Motor neuron (in vitro differentiated cells): ENCODE results near the gene SMCO3. TPM values are rescaled to one million over a fixed set of nuclear protein-coding genes. Genes with fewer than 3 reads are reported as not detected.

Experiments
- ATAC-seq, 8 experiments: fragments of 200-7000 bp; cut with Tn5 transposase; replicated peaks in 6 of 8; 2 replicates each; pipeline ENCODE4 v1.8.0; 2021; ENCODE audit warnings: mild to moderate bottlenecking in 8 of 8, moderate library complexity in 8 of 8
- H3K27ac ChIP-seq, 2 donors: fragments of 250-450 bp; sonication (Bioruptor Pico); 2 replicates each; pipeline ENCODE4 v1.9.0; 2021; ENCODE audit warnings: antibody characterized with exemption in 2 of 2, mild to moderate bottlenecking in 2 of 2, moderate library complexity in 1 of 2
- H3K4me1 ChIP-seq, 2 donors: fragments of 250-450 bp; sonication (Bioruptor Pico); replicated peaks in 1 of 2; 2 replicates each; pipeline ENCODE4 v1.6.1; 2021; ENCODE audit warnings: antibody characterized with exemption in 2 of 2, mild to moderate bottlenecking in 2 of 2, moderate library complexity in 1 of 2
- H3K4me3 ChIP-seq, 5 donors: fragments of 250-450 bp; sonication (Bioruptor Pico); 2 replicates each; pipeline ENCODE4 v1.9.0; 2021; ENCODE audit warnings: antibody characterized with exemption in 5 of 5, mild to moderate bottlenecking in 5 of 5, moderate library complexity in 4 of 5
- WGBS, 10 experiments: fragments of 450-650 bp; shearing (Covaris generic); methylation state at CpG; one replicate each; pipeline ENCODE4 v1.0.0; 2022; 5-methylcytosine and 5-hydroxymethylcytosine counted together
- in situ Hi-C, 9 experiments: fragments of 400-800 bp; cut with MboI; loops; one replicate each; pipeline ENCODE4 v1.15.0; 2021; ENCODE audit warnings: low sequenced_read_pairs in 9 of 9, low pct_unique_long_range_greater_than_20kb in 2 of 9; ENCODE audit not compliant: unreplicated experiment in 9 of 9
- total RNA-seq, 8 experiments: library from RNA; unstranded; fragments of 300-600 nt; gene quantifications; 2 replicates each; pipeline versions ENCODE4 v1.2.3 to v1.2.4, GENCODE V29; 2022

The SMCO3 gene
- 10 to 100 TPM in 1 of 8 experiments, 1 to 10 TPM in 2, under 1 TPM in 5; 0.41 to 14.0 (median 0.75) TPM for total RNA-seq

DNA sequence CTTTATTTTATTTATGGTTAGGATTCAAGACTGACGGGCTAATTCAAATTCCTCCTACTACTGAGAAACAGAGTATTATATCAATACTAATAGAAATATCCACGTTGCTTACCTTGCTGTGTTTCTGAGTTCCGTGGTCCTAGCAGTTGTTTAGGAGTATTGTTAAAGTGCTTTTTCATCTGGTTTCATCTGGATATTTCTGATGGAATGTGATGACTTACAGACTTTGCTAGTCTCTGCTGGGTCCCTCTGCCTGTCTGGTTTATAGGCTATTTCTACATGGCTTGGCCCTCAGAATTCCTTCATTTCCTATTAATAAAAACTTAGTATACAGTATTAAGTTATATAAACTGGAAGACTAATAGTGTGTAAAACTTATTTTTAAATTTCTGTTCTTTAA lies at the start of gene SMCO3:
SMCO3 (minus strand) TSS at position 169 of the 400 bp plus-strand sequence. CDS start 7,502 bp downstream, outside the sequence.
- H3K4me1 ChIP-seq: no peaks in the 10 kb centered on the region
- no peak within 1 kb of the TSS for H3K27ac ChIP-seq
- WGBS, 10 experiments: 21 to 100% (median 72%) methylated on average over 1 to 3 of the region's 3 CpGs
- H3K4me3 ChIP-seq: peak within 1 kb of the TSS in 1 of 5 donors; percentile 20
- ATAC-seq: peak in 1 of 8 experiments; percentile 51
- in situ Hi-C loops: no loop called here

DNA sequence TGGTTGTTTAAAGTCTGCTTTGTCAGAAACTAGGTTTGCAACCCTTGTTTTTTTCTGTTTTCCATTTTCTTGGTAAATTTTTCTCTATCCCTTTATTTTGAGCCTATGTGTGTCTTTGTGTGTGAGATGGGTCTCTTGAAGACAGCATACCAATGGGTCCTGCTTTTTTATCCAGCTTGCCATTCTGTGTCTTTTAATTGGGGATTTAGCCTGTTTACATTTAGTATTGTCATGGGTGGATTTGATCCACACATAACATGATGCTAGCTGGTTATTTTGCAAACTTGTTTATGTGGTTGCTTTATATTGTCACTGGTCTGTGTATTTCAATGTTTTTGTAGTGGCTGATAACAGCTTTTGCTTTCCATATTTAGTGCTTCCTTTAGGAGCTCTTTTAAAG lies 46.5 kb upstream of the SMCO3 start:
- Histone ChIP-seq H3K4me1 (no peaks in the 10 kb centered on the region), H3K27ac (no peak overlapping the region), H3K4me3 (no peak overlapping the region)
- in situ Hi-C loops: loop anchor here in 1 of 9 experiments (25.0 kb wide), 1 partner anchor 352 kb away; the partner anchor contains the start of gene RERG
- ATAC-seq: no peak

DNA sequence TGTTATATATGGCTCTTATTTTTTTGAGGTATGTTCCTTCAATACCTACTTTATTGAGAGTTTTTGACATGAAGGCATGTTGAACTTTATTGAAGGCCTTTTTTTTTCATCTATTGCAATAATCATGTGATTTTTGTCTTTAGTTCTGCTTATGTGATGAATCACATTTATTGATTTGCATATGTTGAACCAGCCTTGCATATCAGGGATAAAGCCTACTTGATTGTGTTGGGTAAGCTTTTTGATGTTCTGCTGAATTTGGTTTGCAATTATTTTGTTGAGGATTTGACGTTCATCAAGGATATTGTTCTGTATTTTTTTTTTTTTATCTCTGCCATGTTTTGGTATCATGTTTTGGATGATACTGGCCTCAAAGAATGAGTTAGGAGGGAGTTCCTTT lies 44.5 kb upstream of the SMCO3 start:
- Histone ChIP-seq H3K4me1 (peaks cover 0 to 11% of the 10 kb centered on the region in 2 donors), H3K27ac (no peak overlapping the region), H3K4me3 (no peak overlapping the region)
- in situ Hi-C loops: loop anchor here in 1 of 9 experiments (25.0 kb wide), 1 partner anchor 354 kb away; the partner anchor contains the start of gene RERG
- ATAC-seq: no peak
- 13 to 100% (median 60%) methylated on average over 1 of the region's 1 CpG; no CpG with 5 or more reads in 2 of the 10 experiments for WGBS, 10 experiments

DNA sequence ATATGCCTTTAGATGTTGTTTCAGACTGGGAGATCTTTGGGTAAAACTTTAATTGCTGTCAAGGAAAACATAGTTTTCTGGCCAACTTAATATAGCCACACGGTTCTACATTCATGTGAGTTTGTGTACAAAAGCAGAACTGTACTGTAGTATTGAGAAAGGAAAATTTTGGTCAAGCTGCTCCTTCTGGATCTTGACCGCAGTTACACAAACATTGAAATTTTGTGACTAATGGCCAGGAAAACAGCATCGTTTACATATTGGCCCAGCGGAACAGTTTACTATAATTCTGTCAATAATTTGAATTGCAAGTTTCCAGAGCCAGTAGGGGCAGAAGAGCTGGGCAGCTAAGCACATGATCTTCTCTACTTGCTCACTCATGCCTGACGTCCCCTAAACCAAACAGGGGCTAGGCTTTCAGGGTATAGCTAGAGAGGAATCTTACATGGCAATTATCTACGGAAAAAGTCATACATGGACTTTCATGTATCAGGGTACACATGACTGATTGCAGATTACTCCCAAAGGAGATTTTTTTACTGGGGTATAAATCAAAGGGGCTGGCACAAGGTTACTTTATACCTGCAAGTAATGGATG lies 40.7 kb upstream of the SMCO3 start:
- Histone ChIP-seq H3K27ac (no peak overlapping the region), H3K4me3 (no peak overlapping the region), H3K4me1 (peaks cover 0 to 11% of the 10 kb centered on the region in 2 donors)
- in situ Hi-C loops: loop anchor here in 1 of 9 experiments (25.0 kb wide), 1 partner anchor 358 kb away; the partner anchor contains the start of gene RERG
- peak in 5 of 8 experiments; percentile 37 to 94 (median 52) for ATAC-seq
- WGBS, 10 experiments: 0 to 81% (median 59%) methylated on average over 1 to 6 of the region's 6 CpGs

- in situ Hi-C loops: loop anchor here in 1 of 9 experiments (25.0 kb wide), 1 partner anchor 358 kb away; the partner anchor contains the start of gene RERG
- WGBS, 10 experiments: 13 to 69% (median 47%) methylated on average over 2 to 3 of the region's 3 CpGs; no CpG with 5 or more reads in 2 of the 10 experiments
Observed at GRCh38 chr12:14853961-14854360, 40.0 kb upstream of the SMCO3 start.

GRCh38 chr12:14852880-14853279 lies 38.9 kb upstream of the SMCO3 start:
- Histone ChIP-seq H3K4me1 (peaks cover 0 to 11% of the 10 kb centered on the region in 2 donors), H3K27ac (no peak overlapping the region), H3K4me3 (no peak overlapping the region)
- ATAC-seq: no peak
- in situ Hi-C loops: loop anchor here in 1 of 9 experiments (25.0 kb wide), 1 partner anchor 359 kb away; the partner anchor contains the start of gene RERG

More at GRCh38 chr12:14853961-14854360, 40.0 kb upstream of the SMCO3 start:
- no peak overlapping the region for H3K4me3 ChIP-seq
- peak in 5 of 8 experiments; percentile 31 to 77 (median 46) for ATAC-seq
- H3K27ac ChIP-seq: no peak overlapping the region
- peaks cover 0 to 11% of the 10 kb centered on the region in 2 donors for H3K4me1 ChIP-seq

GRCh38 chr12:14850929-14851663 lies 37.1 kb upstream of the SMCO3 start:
- H3K4me1 ChIP-seq: peaks cover 4 to 15% of the 10 kb centered on the region in 2 donors
- in situ Hi-C loops: loop anchor here in 1 of 9 experiments (25.0 kb wide), 1 partner anchor 361 kb away; the partner anchor contains the start of gene RERG
- H3K4me3 ChIP-seq: no peak overlapping the region
- ATAC-seq: no peak
- WGBS, 10 experiments: 0 to 71% (median 60%) methylated on average over 1 of the region's 1 CpG; no CpG with 5 or more reads in 5 of the 10 experiments
- no peak overlapping the region for H3K27ac ChIP-seq

DNA sequence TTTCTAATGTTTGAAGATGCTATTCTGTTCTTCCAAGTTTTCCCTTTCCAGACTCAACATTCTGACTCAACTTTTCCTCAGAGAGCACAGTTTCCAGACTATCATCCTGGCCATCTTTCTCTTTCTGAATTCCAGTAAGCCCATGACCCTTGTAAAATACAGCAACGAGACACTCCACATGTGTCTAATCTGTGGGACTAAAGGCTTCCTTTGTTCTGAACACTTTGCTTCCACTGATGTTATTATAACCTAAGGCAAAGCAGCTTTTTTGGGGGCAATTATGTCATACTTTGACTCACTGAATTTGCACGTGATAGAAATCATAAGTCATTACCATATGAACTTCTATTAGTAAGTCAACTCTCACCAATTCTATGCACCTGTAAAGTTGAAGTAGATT lies 35.7 kb upstream of the SMCO3 start:
- WGBS, 10 experiments: 7 to 100% (median 73%) methylated on average over 1 to 2 of the region's 2 CpGs; no CpG with 5 or more reads in 1 of the 10 experiments
- Histone ChIP-seq H3K27ac (no peak overlapping the region), H3K4me3 (no peak overlapping the region), H3K4me1 (peaks cover 4 to 13% of the 10 kb centered on the region in 2 donors)
- in situ Hi-C loops: loop anchor here in 7 of 9 experiments (10.0 to 25.0 kb wide), 5 partner anchors 138 to 688 kb away; partner anchors contain the start of gene RERG (in 5 of the 7)
- ATAC-seq: peak in 2 of 8 experiments; percentile 13 to 40

DNA sequence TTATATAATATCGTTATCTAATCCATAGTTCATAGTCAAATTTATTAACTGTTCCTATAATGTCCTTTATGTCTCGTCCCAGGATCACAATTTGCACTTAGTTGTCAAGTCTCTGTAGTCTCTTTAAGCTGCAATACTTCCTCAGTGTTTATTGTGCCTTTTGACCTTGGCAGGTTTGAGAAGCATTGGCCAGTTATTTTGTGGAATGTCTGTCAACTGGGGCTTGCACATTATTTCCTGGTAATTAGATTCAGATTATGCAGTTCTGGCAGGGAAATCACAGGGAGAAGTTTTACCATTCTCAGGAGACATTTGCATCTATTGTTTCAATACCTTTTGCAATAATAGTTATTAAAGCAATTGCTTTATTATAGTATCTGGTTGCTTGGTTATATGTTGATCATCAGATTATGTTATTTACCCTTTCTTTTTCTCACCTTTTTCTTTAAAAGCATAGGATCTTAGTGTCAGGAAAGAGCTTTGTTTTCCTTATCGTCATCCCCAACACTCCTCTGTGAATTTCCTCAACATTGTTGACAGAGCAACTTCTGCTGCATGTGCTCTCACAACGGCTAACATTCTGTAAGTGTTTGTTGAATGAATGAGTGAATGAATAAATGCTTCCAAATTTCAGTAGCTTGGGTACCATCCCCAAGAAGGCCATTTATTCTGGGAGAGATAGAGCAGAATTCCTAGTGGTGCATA lies 33.0 kb upstream of the SMCO3 start:
- no peak for ATAC-seq
- Histone ChIP-seq H3K27ac (no peak overlapping the region), H3K4me3 (no peak overlapping the region), H3K4me1 (peaks cover 4% of the 10 kb centered on the region in 2 donors)
- in situ Hi-C loops: loop anchor here in 6 of 9 experiments (10.0 to 25.0 kb wide), 5 partner anchors 140 to 690 kb away; partner anchors contain the start of gene RERG (in 4 of the 6)
- 18 to 93% (median 78%) methylated on average over 2 to 4 of the region's 4 CpGs for WGBS, 10 experiments

GRCh38 chr12:14846042-14846587 lies 32.1 kb upstream of the SMCO3 start:
- H3K4me3 ChIP-seq: no peak overlapping the region
- peaks cover 4% of the 10 kb centered on the region in 2 donors for H3K4me1 ChIP-seq
- in situ Hi-C loops: loop anchor here in 6 of 9 experiments (10.0 to 25.0 kb wide), 5 partner anchors 141 to 691 kb away; partner anchors contain the start of gene RERG (in 4 of the 6)
- WGBS, 10 experiments: 39 to 100% (median 87%) methylated on average over 1 to 3 of the region's 3 CpGs
- H3K27ac ChIP-seq: no peak overlapping the region
- ATAC-seq: no peak

DNA sequence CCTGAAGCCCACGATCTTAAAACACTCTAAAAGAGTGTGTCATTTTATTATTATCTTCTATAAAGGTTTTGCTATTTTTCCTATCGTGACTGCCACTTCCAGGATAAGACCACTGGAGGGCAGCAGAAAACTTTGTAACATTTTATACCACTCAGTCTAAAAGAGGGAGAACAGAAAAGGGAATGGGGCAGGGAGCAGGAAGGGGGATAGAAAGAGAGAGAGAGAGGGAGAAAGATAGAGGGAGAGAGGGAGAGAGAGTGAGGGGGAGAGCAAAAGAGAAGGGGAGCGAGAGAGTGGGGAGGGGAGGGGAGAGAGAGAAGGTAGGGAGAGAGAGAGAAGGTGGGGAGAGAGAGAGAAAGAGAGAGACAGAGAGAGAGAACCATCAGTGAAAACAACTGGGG lies 31.4 kb upstream of the SMCO3 start:
- H3K27ac ChIP-seq: no peak overlapping the region
- H3K4me1 ChIP-seq: peaks cover 4% of the 10 kb centered on the region in 2 donors
- 0% methylated on average over 1 to 3 of the region's 3 CpGs; no CpG with 5 or more reads in 1 of the 10 experiments for WGBS, 10 experiments
- ATAC-seq: peak; percentile 23 to 67 (median 47)
- in situ Hi-C loops: loop anchor here in 6 of 9 experiments (10.0 to 25.0 kb wide), 5 partner anchors 142 to 692 kb away; partner anchors contain the start of gene RERG (in 4 of the 6)
- no peak overlapping the region for H3K4me3 ChIP-seq

- H3K4me3 ChIP-seq: no peak overlapping the region
- peaks cover 4% of the 10 kb centered on the region in 2 donors for H3K4me1 ChIP-seq
- in situ Hi-C loops: loop anchor here in 6 of 9 experiments (10.0 to 25.0 kb wide), 5 partner anchors 143 to 693 kb away; partner anchors contain the start of gene RERG (in 4 of the 6)
- no peak for ATAC-seq
- no peak overlapping the region for H3K27ac ChIP-seq
Observed at GRCh38 chr12:14844401-14844800, 30.4 kb upstream of the SMCO3 start.
